Stimulated activated CD8-positive, alpha-beta memory T cell treated with anti-CD3 and anti-CD28 coated beads, Interleukin-4, amount 100 ng/mL, for 4 hours (primary cell): ENCODE measurements around the gene LEPR.
"Not testable (repeated sequence)": the region's sequence is repeated elsewhere in the genome, so short reads cannot be mapped to it uniquely, and the experiment has no call there.

ENCODE experiments used
- DNase-seq, 2 donors: peaks; one replicate each; pipeline ENCODE4 v3.0.0-alpha.2; 2020; ENCODE audit warnings: low read depth in 2 of 2, low spot score in 1 of 2

Gene LEPR

DNA sequence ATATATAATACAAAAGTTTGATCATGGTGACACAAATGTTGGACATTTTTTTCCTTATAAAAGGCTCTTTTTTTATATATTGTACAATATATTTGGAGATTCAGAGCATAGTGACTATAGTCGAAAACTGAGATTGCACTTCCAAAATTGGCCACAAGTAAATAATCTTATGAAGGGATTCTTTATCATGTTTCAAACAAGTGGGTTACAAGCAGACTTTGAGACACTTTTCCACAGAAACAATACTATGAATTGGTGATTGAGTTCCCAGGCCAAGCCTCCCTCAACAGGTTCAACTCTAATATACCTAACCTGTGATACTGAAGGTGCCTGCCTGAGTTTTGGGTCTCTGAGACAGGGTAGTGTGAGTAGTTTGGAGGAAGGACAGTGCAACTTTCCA, 13.8 kb downstream of the LEPR start:
- DNase-seq: no peak

DNA sequence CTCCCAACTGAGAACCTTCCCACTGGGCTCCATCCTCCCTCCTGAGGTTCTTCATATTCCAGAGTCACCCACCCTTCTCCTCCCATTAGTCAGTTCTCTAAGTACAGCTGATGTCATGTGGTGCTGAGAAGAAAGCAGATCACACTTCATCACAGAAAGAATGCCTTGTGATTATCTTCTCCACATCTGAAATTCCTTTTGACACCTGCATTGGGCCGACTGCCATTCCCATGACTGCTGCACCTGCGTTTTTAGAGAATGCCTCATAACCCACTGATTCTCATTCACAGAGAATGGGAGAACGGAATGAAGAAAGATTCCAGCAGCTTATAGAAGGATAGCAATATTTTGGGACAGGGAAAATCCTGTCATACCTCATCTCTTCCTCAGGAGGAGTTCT, 14.3 kb downstream of the LEPR start:
- no peak for DNase-seq

DNA sequence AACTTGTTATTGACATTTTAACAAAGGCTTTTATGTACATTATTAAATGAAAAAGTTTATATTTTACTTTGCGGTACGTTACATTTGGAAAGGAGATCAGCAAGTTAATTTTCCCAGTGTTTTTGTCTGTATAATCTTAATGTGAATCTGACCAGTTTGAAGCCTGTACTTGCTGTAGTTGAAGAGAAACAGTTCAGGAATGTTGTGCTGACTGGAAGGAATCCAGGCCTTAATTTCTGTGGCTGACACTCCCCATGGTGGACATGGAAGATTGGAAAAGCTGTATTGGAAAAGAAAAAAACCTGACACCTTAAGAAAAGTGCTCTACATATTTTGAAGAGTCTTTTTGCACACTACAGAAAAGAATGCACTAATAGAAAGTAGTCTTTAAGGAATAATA, 15.5 kb downstream of the LEPR start:
- DNase-seq: no peak

DNA sequence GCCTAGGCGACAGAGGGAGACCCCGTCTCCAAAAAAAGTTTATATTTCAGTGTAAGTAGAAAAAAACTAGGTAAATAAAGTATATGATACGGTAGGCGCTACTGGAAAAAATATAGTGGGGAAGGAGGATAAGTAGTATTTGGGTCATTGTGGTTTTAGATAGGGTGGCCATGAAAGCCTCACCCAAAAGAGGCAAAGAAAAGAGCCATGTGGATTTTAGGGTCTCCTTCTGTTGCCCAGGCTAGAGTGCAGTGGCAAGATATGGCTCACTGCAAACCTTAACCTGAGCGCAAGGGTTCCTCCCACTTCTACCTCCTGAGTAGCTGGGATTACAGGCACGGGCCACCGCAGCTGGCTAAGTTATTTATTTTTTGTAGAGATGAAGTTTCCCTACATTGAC, 17.1 kb downstream of the LEPR start:
- DNase-seq: no peak

DNA sequence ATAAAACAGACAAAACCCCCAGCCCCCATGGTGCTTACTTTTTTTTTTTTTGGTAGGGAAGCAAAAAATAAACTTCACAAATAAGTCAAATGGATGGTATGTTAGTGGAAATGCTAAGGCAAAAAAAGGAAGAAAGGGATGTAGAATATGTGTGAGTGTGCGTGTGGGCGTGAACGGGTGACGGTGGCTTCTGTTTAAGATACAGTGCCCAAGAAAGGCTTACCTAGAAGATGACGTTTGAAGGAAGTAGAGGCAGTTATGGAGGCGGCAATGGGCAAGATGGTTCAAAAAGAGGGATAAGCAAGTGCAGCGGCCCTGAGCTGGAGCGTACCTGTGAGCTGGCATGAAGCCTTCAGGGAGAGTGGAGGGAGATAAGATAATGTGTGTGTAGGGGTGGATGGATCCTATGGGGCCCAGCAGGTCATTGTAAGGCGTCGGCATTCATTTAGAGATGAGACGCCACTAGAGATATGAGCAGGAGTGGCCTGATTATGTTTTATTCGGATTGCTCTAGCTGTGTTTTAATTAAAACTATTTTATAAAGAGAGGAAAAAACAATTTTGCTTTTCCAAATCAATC, 19.9 kb downstream of the LEPR start:
- DNase-seq: no peak

DNA sequence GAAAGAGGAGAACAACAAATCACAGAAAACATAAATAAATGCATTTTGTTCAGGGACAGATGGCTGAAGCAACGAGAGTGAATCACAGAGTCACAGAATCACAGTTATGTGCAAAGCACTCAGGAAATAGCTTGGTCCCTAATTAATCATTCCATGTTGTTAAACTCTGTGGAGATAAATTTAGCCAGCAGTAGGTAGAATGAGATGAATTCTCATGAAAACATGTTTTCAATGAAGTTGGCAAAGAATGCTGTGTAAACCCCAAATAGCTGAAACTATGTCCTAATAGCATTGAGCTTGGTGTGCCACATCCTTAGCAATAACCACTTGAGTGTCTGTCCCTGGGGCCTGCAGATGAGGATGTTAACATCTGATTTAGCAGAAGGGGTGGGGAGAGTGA, 20.4 kb downstream of the LEPR start:
- DNase-seq: no peak

DNA sequence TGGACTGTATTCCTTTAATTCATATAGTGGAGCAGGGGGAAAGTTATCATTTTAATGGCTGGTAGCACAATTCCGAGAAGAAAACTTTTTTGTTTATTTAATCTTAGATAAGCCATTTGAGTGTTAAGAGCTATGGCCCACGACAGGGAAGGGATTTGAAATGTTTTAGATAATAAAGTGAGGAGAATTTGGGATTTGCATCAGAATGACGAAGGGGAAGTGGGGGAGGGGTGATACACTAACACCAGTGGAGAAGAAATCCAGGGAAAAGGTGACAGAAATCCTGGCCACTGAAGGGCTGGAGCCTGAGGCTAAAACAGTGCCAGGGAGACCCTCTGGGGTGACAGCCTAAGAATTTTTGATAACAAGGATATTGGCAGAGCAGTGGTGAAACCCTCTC, 21.0 kb downstream of the LEPR start:
- no peak for DNase-seq

DNA sequence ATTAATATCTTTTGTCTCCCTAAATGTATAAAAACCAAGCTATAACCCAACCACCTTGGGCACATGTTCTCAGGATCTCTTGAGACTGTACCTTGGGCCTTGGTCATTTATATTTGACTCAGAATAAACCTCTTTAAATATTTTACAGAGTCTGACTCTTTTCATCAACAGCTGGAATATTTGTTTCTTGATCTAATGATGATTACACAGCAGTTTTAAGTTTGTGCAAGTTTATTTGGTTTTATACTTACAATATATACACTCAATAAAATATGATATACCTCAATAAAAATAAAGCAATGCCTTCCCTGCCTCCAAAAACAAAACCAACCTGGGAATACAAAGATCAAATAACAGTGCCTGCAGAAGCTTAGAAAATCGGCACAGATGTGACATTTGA, 22.0 kb downstream of the LEPR start:
- no peak for DNase-seq

DNA sequence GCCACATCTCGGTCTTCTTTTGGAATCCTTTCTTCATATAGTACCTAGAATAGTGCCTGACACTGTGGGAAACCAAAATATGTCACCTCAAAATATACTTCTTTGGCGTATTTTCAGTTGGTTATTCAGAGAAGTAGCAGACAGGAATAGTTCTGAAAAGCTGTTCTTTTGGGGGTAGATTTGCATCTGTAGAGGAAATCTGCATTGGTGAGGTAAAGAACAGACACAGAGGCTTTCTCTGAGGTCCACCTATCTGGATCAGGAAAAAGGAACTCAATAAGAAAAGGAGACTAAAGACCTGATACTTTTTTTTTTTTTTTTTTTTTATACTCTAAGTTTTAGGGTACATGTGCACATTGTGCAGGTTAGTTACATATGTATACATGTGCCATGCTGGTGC, 23.2 kb downstream of the LEPR start:
- no peak for DNase-seq

DNA sequence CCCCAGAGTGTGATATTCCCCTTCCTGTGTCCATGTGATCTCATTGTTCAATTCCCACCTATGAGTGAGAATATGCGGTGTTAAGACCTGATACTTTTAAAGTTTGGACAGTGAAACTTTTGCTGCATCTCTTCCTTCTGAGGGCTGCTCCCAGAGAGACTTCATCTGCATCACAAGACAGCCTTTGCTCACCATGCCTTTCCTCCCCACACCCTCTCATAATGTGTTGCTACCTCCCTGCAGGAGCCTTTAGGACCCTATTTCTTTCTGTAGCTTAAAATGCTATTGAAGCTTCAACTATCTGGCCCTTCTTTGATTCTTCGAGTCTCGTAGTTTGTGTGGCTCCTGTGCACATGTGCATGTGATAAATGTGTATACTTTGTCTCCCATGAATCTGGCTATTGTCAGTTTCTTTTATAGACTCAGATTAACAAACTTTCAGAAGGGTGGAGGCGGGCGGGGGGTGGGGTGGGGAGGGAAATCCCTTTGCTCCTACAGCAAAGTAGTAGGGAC, 23.7 kb downstream of the LEPR start:
- DNase-seq: no peak

DNA sequence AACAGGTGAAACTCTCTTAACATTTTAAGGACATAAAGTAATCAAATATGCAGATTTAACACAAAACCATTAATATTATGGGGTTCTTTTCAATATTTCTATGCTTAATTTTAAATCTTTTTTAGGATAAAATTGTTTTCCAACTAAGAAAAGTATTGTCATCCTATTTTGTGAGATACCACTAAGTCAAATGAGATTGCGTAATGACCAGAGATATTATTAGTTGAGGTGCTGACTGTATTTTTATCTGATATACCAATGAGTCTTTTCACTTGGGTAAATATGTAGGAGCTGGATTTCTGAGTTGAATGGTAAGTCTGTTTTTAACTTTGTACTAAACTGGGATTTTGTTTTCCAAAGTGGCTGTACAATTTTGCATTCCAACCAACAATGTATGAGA, 25.4 kb downstream of the LEPR start:
- DNase-seq: no peak

DNA sequence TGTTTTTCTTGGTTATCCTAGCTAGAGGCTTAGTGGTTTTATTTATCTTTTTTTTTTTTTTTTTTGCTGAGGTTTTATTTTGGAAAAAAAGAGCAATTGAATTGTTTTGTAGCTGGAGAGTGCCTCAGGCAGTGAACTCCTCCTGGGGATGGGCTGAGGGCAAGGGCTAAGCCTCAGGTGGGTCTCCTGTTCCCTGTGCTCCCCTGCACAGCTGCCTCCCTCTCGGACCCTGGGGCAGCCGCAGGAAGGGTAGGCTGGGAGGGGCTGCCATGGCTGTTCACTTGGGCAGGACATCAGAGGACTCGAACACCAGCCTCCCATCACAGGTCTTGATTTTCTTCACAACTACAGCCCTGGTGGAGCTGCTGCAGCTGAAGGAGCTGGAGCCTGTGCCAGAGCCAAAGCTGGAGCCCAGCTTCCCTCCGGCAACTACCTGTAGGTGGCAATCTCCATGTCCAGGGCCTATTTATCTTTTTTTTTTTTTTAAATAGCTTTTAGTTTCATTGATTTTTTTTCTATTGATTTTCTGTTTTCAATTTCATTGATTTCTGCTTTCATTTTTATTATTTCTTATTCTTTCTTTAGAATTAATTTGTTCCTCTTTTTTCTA, 28.9 kb downstream of the LEPR start:
- DNase-seq: no peak

DNA sequence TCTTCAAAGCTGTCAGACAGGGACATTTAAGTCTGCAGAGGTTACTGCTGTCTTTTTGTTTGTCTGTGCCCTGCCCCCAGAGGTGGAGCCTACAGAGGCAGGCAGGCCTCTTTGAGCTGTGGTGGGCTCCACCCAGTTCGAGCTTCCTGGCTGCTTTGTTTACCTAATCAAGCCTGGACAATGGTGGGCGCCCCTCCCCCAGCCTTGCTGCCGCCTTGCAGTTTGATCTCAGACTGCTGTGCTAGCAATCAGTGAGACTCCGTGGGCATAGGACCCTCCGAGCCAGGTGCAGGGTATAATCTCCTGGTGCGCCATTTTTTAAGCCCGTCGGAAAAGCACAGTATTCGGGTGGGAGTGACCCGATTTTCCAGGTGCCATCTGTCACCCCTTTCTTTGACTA, 35.2 kb downstream of the LEPR start:
- not testable (repeated sequence) for DNase-seq

DNA sequence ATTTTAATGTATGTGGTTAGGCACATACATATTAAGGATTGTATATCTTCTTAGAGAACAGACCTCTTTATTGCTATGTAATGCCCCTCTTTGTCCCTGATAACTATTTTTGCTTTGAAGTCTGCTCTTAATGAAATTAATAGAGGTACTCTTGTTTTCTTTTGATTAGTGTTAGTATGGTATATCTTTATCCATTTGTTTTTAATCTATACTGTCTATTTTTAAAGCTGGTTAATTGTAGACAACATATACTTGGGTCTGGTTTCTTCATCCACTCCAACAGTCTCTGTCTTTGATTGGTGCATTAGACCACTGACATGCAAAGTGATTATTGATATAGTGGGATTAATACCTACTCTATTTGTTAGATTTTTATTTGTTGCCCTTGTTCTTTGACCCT, 36.0 kb downstream of the LEPR start:
- DNase-seq: no peak

DNA sequence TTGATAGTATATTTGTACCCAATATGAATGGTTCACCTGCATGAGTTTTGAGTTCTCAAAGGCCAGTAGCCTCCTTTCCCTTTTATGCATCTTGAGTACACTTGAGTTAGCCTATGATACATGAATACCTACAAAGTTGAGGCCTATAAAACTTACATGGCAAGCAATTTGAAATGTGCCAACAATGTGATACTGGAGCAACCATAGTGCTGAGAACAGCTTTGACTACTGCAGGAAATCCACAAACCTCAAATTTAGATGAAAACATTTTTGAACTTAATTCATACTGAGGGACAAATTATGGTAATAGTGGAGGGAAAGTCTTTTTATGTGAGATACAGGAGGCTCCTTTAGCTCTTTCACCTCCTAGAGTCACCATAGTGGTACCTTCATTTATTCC, 37.4 kb downstream of the LEPR start:
- no peak for DNase-seq

DNA sequence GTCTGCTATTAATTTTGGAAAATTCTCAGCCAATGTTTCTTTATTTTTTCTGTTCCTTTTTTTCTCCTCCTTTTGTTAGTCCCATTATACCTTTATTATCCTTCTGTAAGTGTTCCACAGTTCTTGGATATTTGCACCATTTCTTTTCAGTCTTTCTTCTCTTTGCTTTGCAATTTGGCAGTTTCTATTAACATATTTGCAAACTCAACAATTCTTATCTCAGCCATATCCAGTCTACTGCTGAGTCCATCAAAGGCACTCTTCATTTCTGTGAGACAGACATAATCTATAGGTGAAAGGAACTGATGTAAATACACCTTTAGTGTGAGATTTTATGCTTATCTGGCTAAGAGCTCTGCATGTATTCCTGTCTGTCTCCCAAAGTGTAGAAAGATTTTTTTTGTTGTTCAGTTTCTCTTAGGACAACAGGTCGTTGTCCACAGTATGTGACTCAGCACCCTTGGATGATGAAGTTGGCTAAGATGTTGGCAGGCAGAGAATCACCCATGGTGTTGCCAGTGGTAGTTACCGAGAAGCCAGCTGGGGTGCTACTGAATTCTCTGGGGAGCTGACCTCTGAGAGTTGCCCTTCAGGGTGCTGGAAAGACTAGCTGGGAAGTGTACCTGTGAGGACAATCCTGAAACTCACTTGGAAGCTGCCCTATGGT, 38.4 kb downstream of the LEPR start:
- no peak for DNase-seq

DNA sequence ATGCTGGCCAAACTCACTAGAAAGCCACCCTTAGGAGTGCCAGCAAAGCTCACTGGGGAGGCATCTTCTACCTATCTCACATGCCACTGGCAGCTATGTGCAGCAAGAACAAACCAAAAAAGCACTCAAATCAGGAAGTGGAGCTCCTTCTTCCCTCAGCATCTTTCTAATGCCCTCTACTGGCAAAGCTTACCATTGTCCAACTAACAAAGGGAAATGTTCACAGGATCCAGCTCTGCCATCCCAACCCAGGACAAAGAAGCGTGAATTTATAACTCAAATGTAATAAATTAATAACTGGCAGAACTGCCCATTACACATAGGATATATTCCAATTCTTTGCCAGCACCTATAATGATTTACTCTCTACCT, 38.9 kb downstream of the LEPR start:
- no peak for DNase-seq

DNA sequence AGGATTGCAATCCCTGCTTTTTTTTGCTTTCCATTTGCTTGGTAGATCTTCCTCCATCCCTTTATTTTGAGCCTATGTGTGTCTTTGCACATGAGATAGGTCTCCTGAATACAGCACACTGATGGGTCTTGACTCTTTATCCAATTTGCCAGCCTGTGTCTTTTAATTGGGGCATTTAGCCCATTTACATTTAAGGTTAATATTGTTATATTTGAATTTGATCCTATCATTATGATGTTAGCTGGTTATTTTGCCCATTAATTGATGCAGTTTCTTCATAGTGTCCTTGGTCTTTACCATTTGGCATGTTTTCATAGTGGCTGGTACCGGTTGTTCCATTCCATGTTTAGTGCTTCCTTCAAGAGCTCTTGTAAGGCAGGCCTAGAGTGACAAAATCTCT, 45.4 kb downstream of the LEPR start:
- not testable (repeated sequence) for DNase-seq

DNA sequence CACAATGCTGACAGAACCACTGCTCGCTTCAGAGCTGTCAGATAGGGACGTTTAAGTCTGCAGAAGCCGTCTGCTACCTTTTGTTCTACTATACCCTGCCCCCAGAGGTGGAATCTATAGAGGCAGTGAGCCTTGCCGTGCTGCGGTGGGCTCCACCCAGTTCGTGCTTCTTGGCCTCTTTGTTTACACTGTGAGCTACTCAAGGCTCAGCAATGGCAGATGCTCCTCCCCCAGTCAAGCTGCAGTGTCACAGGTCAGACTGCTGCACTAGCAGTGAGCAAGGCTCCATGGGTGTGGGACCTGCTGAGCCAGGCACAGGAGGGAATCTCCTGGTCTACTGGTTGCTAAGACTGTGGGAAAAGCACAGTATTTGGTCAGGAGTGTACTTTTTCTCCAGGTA, 47.1 kb downstream of the LEPR start:
- no peak for DNase-seq

DNA sequence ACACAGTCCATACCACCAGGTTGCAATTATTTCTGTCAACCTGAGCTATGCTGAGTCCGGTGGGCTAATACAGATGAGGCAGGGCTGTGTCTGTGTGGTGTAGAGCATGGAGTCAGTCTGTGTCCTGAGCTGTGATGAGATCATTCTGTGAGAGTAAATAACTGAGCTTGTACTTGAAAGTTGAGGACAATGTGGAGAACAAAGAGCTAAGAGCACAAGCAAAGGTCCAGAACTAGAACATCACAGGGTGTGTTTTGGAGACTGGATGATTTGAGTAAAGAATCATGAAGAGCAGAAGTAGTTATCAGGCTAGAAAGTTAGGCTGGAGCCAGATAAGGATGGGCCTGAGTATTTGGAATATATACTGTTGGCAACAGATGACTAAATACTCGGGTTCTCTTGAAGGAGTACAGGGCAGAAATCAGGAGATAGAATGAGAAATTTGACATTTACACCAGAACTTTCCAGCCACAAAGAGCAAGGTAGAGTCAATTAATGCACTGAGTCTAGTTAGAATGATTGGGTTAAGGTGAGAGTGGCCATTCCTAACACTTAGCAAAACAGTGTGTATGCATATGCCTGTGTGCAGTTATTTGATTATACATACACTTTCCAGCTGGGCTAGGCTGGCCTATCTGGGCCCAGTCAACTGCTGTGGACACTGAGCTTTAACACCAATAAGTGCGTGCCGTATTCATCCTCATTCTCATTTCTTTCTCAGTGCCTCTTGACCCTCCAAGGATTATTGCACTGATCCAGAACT, 48.8 kb downstream of the LEPR start:
- no peak for DNase-seq

DNA sequence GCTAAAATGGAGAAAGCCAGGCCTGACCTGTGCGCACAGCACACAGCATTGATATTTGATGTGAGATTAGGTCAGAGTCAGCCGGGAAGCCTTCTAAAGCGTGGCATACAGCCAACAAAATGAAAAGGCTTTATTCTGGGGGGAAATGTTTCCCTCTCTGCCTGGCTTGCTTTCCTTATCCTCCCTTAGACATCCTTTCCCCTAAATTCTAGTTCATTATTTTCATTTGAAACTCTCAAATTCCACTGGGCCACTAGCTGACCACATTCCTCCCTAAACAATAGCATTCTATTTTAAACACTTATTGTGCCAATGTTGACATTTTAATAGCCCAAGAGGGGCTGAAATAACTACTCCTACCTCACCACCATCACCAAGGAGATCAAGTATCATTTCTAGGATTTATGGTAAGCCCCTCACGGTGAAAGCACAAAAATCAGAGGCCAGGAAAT, 49.4 kb downstream of the LEPR start:
- no peak for DNase-seq
